ENCODE results near the gene CMYA5. TPM values are rescaled to one million over a fixed set of nuclear protein-coding genes. Genes with fewer than 3 reads are reported as not detected.

The CMYA5 gene
- total RNA-seq, 1 experiment from 2014 or later = 0.07 TPM

DNA sequence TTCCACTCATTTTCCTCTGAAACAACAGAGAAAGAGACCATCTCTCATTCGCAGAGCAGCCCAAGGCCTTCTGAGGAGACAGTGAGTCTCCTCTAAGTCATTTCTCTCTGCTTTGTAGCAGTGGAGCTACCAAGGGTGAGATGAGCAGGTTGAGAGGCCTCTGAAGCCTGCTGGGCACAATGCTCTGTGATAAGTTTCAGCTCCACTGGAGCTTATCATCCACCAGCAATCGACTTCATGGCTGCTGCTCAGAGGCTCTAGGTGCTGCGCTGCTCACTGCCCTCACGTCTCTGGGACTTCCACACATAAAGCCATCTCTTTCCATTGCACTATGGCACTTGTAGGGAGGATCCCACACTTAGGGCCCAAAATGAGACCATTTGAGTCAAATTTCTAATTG is 96.3 kb downstream of the CMYA5 start:
- no peak for DNase-seq (ENCODE audit: low spot score)
- in situ Hi-C loops (cut with HindIII; ENCODE audit: low sequenced_read_pairs) = no loop called here

DNA sequence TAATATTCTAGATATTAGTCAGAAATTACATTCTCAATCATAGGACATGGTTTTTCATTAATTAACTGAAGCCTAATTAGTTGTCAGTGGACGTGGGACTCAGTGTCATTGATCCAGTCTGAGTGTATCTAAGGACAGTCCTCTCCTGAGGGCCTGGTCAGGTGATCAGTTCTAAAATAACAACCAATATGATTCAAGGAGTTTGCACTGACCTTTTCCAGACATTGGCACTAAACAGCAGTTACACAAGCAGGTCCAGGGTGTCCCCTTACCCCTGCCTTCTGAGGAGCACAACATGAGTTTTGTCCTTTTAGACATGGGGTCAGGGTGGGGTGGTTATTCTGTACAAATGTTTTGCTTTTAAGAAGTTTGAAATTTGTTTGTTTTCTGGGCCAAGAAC is 97.8 kb downstream of the CMYA5 start:
- no peak for DNase-seq (ENCODE audit: low spot score)
- in situ Hi-C loops (cut with HindIII; ENCODE audit: low sequenced_read_pairs) = no loop called here

DNA sequence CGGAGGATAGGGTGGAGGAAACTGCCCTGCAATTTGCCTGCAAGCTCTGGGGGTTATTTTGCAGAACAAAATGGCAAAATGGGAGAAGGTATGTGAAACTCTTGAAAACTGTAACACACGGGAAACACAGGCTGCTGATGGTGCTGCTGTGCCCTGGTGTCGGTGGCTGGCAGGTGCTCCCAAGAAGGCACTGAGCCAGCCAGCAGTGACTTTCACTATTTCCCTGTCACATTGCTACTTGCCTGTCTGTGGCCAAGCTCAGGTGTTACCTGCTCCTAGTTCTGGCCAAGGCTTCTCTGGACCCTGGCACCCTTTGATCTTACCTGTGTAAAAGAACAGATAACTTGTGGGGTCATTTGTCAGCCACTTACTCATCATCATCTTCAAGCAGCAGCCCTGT is 102.2 kb downstream of the CMYA5 start:
- DNase-seq (ENCODE audit: low spot score) = no peak
- in situ Hi-C loops (cut with HindIII; ENCODE audit: low sequenced_read_pairs) = no loop called here

DNA sequence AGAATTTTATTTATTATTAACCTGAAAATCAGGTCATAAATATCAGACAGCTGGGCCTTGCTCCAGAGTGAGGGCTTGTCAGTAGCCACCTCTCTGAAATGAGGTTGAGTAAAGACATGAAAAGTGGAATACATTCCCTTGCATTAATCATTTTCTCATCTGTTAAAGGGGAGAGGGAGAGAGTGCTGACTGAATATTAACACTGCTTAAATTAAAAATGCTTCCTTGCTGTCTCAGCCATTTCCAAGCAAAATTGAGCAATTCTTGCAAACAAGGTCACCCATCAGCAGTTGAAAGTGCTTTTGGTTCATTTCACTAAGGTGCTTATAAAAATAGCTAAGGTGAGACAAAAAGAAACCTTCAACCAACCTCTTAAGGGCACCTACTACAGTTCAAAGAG is 102.8 kb downstream of the CMYA5 start:
- in situ Hi-C loops (cut with HindIII; ENCODE audit: low sequenced_read_pairs) = no loop called here
- DNase-seq (ENCODE audit: low spot score) = no peak

DNA sequence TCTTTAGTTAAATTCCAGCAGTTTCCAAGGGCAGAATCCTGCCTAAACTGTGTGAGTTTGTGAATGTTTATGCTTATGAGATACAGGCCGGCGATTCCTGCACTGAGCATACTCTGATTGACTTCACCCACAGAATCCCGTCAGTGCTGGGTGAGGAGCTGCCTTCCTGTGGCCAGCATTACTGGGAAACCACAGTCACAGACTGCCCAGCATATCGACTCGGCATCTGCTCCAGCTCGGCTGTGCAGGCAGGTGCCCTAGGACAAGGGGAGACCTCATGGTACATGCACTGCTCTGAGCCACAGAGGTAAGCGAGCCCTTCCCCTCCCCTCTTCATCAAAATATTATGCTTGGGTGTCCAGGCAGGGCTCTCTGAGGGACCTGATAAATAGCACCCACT is 103.7 kb downstream of the CMYA5 start:
- DNase-seq (ENCODE audit: low spot score) = no peak
- in situ Hi-C loops (cut with HindIII; ENCODE audit: low sequenced_read_pairs) = no loop called here

DNA sequence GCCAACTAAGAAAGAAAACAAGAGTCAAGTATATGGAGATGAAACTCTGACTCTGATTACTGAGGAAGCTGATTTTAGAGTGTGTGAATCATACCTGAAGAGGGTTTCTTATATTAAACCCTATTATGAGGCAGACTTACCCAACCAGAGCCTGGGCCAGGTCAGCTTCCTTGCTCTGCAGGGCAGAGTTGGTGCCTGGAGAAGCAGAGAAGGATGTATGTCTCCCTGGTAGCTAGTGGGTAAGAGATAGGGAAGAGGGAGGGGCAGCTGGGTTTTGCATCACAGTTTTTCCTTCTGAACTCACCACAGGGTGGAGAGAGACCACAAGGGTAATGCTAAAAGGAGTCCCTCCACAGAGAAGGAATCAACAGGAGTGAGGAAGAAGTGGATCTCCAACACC is 104.1 kb downstream of the CMYA5 start:
- in situ Hi-C loops (cut with HindIII; ENCODE audit: low sequenced_read_pairs) = no loop called here
- no peak for DNase-seq (ENCODE audit: low spot score)

DNA sequence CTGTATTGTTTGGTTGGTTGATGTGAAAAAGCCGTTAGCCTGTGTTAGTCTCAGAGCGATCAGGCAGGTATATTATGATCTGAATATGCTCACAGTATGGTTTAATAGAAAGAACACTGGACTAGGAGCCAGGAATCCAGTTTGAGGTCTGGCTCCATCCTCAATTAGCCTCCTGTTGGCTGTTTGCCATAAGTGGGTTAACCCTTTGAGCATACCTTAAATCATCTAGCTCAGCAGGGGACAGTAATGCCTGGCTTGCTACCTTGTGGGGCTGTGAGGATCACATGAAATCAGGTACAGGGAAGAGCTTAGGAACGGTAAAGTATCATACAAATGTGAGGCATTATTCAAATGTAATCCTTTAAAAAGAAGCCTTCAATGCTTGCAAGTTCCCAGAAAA is 104.7 kb downstream of the CMYA5 start:
- DNase-seq (ENCODE audit: low spot score) = no peak
- in situ Hi-C loops (cut with HindIII; ENCODE audit: low sequenced_read_pairs) = no loop called here

DNA sequence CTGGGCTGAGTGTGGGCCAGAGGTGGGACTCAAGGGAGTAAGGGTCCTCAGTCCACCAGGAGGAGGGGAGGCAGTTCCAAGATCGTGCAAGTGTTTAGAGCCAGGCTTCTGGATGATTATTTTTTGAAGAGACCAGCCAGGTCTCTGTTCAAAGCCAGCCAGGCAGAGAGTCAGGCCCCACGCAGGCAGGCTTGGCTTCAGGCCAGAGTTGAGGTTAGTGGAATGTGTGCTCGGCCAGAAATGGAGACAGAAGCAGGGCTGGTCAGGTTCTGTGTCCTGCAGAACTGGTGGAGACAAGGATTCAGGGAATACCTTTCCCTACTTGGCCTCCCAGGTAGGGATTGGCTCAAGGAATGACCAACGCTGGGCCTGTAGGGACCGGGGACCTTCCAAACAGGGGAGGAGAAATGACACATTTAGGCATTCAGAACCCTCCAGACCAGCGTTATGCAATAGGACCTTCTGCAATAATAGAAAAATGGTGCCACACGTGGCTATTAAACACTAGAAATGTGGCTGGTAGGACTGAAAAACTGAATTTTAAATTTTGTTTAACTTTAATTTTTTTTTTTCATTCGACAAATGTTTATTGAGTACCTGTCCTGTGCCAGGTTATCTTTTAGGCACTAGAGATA is 106.2 kb downstream of the CMYA5 start:
- in situ Hi-C loops (cut with HindIII; ENCODE audit: low sequenced_read_pairs) = no loop called here
- peak; percentile 82 for DNase-seq (ENCODE audit: low spot score)

DNA sequence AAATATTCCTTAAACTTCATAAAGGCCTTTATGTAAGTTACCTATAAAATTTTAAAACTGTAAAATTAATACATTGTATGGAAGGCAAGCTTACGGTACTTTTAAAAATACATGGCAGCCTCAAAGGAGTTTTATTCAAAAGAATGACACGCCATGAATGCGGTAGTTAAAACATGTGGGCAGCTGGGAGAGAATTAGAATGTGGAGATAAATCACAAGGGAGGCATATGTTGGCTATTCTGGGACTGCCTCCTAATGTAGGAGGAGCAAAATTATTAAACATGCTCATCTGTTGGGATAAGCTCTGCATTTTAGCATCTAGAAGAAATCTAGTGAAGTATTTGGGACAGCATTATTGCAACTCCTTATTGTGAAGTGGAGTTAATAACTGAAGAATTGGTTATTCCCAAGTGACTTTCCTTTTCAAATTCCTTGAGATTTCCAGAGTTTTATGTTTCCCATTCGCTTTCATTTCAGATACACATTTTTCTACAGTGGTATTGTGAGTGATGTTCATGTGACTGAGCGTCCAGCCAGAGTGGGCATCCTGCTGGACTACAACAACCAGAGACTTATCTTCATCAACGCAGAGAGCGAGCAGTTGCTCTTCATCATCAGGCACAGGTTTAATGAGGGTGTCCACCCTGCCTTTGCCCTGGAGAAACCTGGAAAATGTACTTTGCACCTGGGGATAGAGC is 109.4 kb downstream of the CMYA5 start:
- in situ Hi-C loops (cut with HindIII; ENCODE audit: low sequenced_read_pairs) = no loop called here
- DNase-seq (ENCODE audit: low spot score) = no peak

DNA sequence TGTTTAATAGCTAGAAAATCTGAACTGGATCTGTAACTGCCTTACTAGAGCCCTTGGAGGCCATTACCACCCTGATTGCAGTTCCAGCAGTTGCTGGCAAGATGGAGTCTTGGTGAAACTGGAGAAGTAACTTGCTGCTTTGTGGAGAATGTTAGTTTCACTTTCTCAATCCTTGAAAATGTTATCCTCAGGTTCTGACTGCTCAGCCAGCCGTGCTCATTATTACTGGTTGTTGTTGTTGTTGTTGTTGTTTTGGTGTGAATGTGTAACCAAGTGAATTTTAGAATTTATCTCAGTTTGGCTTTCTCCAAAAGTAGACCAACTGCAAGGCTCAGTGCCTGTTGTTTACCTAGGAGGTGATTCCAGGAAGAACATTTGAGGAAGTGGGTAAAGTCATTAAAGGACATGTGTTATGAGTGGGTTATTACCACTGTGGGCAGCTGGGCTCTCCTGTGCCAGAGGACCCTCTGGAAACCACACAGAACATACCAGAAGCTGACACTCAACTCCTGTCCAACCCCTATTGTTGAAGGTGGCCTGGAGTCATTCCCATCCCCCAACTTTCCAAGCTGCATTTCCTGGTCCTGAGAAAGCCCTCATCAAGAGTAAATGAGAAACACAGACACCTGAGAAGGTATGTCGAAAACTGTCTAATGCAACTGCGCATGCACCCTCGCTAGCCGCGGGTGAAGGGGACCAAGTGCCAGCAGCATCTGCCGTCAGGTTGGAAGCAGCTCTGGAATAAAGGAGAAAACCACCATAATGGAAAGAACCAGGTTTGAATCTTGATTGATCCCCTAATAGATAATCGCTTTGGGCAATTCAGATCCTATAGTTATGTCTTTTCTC is 111.6 kb downstream of the CMYA5 start:
- in situ Hi-C loops (cut with HindIII; ENCODE audit: low sequenced_read_pairs) = no loop called here

DNA sequence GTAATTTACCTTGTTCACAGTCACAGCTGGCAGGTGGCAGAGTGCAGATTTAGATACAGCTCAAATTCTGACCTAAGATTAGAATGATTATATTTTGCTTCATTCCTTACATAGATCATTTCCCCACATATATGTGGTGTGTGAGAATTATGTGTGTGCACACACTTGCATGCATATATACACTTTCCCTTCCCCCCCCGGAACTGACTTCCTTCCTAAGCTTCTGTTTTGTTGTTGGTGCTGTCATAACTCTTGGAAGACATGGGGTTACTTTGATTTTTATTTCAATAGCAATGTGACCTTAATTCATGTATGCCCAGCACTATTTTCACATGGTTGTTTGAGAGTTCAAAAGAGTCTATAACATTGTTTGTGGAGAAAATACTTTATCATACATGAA is 112.8 kb downstream of the CMYA5 start:
- in situ Hi-C loops (cut with HindIII; ENCODE audit: low sequenced_read_pairs) = no loop called here
- DNase-seq (ENCODE audit: low spot score) = no peak

More for the DNA sequence above, 111.6 kb downstream of the CMYA5 start:
- DNase-seq (ENCODE audit: low spot score) = no peak

DNA sequence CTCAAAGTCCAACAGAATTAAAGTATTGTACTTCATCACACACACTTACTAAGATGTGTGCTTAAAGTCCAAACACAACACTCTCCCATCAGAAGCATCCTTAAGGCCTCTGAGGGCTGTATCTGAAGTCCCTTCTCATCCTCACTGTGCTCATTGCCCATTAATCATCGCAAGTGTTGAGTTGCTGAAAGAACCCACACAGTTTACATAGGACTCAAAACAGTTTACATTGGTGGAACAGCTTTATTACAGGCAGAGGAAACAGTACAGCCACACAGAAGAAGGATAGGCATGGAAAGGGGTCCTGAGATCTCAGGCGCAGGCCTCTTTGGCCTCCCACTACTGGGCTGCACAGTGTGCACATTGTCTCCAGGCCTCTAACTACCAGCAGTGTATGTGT is 113.4 kb downstream of the CMYA5 start:
- in situ Hi-C loops (cut with HindIII; ENCODE audit: low sequenced_read_pairs) = no loop called here

DNA sequence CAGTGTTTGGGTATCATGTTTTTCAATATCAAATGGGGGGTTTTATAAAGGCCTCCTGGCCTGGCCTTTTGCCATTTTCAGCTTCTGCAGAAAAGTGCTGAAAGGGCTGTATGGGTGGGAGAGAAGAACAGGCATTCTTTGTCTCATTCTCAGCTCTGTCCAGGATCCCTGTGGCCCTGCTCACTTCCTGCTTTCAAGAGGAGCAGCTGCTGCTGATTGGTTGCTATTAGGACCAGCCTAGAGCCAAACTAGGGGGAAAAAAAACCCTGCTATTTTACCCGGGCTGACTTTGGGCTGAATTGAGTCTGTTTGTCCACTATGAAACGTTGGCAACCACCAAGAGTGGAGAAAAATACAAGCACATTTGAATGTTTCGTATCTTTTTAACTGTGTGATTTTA is 117.1 kb downstream of the CMYA5 start:
- in situ Hi-C loops (cut with HindIII; ENCODE audit: low sequenced_read_pairs) = no loop called here
- DNase-seq (ENCODE audit: low spot score) = peak; percentile 21

More for the DNA sequence above, 113.4 kb downstream of the CMYA5 start:
- DNase-seq (ENCODE audit: low spot score) = no peak

DNA sequence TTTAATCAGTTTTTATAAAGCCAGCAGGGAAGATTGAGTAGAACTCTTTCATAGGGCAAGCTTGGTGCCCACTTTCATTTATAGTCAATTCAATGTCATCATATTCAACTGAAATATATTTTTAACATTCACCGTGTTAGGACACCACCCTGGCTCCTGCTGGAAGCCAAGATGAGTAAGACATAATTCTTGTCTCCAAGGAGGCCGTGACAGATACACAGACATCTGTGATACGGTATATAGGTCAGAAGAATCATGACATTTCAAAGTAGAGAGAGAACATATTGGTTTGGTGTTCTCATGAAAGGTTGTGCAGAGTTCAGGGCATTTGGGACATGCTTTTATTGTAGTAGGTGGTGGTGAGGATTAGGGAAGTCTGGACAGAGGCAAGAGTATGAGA is 120.1 kb downstream of the CMYA5 start:
- no peak for DNase-seq (ENCODE audit: low spot score)
- in situ Hi-C loops (cut with HindIII; ENCODE audit: low sequenced_read_pairs) = no loop called here

DNA sequence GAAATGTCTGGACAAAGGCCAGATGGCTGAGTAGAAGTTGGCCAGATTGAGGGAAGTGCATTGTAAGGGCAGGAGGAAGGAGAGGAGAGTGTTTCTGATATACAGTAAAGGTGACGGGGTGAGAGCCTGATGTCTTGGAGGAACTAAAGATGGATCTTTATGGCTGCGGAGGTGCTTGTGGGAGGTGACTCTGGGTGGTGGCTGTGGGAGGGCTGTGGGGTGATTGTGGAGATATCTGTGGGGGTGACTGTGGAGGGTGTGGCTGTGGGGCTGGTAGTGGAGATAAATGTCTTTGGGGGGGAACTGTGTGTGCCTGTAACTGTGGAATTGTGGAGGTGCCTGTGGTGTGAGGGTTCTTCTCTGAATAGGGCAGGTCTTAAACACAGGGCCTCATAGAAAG is 121.4 kb downstream of the CMYA5 start:
- DNase-seq (ENCODE audit: low spot score) = no peak
- in situ Hi-C loops (cut with HindIII; ENCODE audit: low sequenced_read_pairs) = no loop called here

DNA sequence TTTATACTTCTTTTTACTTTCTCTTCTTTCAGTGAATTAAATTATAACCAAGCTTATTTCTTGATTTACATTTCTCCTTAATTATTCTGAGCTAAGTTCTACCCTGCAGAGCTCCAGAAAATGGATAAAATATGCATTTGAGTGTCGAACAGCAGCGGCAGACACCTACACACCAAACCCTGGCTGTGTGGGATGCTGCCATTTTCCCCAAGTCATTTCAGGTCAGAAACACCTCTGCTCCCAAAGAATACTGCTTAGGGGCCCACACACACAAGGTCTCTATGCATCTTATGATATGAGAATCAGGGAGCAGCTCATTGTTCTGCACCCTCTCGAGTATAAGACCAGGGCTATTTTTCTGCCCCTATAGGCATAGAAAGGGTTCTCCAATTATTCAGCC is 122.3 kb downstream of the CMYA5 start:
- in situ Hi-C loops (cut with HindIII; ENCODE audit: low sequenced_read_pairs) = no loop called here
- DNase-seq (ENCODE audit: low spot score) = no peak

DNA sequence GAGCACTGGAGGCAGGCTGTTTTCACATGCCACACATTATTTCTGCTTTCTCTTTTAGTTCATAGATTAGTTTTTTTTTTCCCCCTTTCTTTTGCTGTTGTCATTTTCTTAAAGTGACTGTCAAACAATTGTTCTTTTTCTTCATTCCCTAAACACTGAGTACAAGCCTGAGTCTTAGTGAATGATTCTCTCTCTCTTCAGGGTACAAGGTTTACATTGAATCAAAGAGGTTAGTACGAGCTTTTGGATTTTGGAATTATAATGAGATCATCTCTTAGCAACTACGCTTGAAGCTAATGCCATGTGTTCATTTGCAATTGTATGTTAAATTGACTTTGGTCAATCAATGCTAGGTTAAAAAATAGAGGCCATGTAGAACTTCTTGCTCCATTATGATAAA is 125.1 kb downstream of the CMYA5 start:
- in situ Hi-C loops (cut with HindIII; ENCODE audit: low sequenced_read_pairs) = no loop called here
- DNase-seq (ENCODE audit: low spot score) = no peak

DNA sequence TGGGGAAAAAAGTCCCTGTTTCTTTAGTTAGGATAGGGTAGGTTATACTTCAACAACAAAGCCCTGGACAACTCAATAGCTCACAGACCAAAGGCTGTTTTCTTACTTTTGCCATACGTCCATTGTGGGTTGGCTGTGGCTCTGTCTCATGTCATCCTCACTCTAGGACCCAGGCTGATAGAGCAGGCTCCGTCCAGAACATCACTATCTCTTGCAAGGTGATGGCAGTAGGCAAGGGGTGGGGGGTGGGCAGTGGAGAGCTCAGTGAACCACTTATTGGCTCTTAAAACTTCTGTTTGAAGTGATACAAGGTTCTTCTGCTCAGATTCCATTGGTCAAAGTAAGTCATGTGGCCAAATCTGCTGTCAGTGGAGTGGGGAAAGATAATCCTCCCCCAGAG is 126.4 kb downstream of the CMYA5 start:
- DNase-seq (ENCODE audit: low spot score) = no peak
- in situ Hi-C loops (cut with HindIII; ENCODE audit: low sequenced_read_pairs) = no loop called here

DNA sequence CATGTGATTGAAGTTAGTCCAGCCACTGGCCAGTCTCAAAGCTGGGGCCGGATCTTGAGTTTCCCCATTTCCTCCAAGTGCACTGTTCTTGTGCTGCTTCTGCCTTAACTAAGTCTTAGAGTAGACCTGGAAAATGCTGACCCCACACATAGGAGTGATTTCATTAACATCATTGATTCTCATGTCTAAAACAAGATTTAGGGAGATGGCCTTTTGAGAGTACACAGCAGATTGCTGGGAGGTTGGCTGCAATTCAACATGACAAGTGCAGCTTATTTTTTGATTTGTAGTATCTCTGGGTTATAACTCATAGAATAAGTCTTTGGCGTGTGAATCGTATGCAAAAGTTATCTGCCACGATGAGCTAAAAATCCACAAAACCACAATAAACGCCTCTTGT is 131.0 kb downstream of the CMYA5 start:
- DNase-seq (ENCODE audit: low spot score) = no peak
- in situ Hi-C loops (cut with HindIII; ENCODE audit: low sequenced_read_pairs) = no loop called here

DNA sequence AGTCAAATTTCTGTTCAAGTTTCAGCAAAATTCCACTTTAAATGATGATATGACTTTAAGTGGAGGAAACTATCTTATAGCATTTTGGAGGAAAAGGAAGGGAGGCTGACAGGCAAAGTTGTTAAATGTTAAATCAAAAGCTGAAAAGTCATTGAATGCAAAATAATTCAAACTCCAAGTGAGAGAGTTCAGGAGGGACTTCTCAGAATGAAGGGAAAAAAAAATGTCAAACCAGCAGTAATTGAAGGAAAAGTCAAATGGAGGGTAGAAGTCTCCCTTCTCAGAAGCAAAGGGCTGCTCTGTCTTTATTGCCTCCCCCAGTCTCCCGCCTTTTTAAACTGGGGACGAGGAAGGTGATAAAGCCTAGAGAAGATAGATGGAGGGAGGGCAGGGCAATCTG is 134.8 kb downstream of the CMYA5 start:
- in situ Hi-C loops (cut with HindIII; ENCODE audit: low sequenced_read_pairs) = no loop called here
- no peak for DNase-seq (ENCODE audit: low spot score)

All from G401 (cell line).